Osteocyte (in vitro differentiated cells): ENCODE results near the gene FKBP15. TPM values are rescaled to one million over a fixed set of nuclear protein-coding genes. Genes with fewer than 3 reads are reported as not detected.
"Not testable (repeated sequence)": the region's sequence is repeated elsewhere in the genome, so short reads cannot be mapped to it uniquely, and the experiment has no call there.

ENCODE experiments used
- DNase-seq: peaks from one replicate; pipeline ENCODE4 v3.0.0; 2021; ENCODE audit warnings: mixed read lengths; ENCODE audit not compliant: unreplicated experiment; ENCODE audit errors: extremely low spot score
- H3K27ac Mint-ChIP-seq: one replicate; pipeline ENCODE4 v1.8.0; 2021; ENCODE audit warnings: mild to moderate bottlenecking, mixed read lengths; ENCODE audit not compliant: unreplicated experiment
- H3K27me3 Mint-ChIP-seq: one replicate; pipeline ENCODE4 v1.8.0; 2021; ENCODE audit warnings: mixed read lengths; ENCODE audit not compliant: unreplicated experiment
- H3K36me3 Mint-ChIP-seq: one replicate; pipeline ENCODE4 v1.8.0; 2021; ENCODE audit warnings: mixed read lengths; ENCODE audit not compliant: unreplicated experiment
- H3K4me1 Mint-ChIP-seq: one replicate; pipeline ENCODE4 v1.8.0; 2021; ENCODE audit warnings: mixed read lengths; ENCODE audit not compliant: unreplicated experiment
- H3K4me3 Mint-ChIP-seq: one replicate; pipeline ENCODE4 v1.8.0; 2021; ENCODE audit warnings: mild to moderate bottlenecking, moderate library complexity, mixed read lengths; ENCODE audit not compliant: unreplicated experiment
- H3K9me3 Mint-ChIP-seq: one replicate; pipeline ENCODE4 v1.8.0; 2021; ENCODE audit warnings: mixed read lengths; ENCODE audit not compliant: unreplicated experiment
- total RNA-seq: library from RNA; stranded (reverse); gene quantifications from 2 replicates; pipeline ENCODE4 v1.2.1, GENCODE V29; 2021
- TF ChIP-seq, protein P1 (sequence below): fragments of 200-600 bp; sonication (generic); IDR thresholded peaks from 2 replicates; pipeline ENCODE4 v1.5.0; 2021; ENCODE audit warnings: antibody characterized with exemption, mild to moderate bottlenecking, moderate library complexity

FKBP15 gene
- total RNA-seq, 1 donor from 2014 or later, result 31.9 TPM

DNA sequence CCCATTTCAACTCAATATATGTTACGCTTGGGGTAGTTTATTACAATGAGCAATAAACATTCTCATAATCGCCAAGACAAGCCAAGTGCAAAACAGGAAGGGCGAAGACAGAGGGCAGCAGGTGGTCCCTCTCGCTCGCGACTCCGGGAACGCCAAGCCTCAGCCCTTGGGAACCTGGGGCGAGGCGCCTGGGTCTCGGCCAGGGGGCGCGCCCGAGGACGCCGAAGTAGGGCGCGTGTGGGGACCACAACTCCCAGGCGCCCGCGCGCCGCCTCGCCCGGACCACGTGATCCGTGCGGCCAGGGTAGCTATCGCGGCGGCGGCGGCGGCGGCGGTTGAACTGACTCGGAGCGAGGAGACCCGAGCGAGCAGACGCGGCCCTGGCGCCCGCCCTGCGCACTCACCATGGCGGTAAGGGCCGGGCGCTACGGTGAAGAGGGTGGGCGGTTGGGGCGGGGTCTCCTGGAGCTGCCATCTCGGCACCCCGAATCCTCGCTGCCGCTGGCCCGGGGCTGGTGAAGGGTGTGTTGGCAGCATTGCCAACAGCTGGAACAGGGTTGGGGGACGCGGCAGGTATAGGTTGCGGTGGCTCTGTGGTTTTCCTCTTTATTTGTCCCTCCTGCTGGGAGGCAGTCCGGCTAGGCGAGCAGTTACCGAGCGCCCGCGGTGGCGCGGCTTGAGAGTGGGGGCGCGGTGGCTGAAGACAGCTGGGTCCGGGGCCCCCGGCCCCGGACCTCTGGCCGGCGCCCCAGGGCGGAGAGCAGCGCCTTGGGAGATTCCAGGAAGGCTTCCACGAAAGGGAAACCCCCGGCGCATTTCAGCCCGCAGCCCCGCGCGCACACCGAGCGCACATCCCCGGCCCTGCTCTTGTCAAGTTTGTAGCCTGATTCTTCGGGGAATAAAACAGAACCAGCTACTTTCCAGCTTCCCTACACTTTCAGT lies 70.1 kb downstream of the FKBP15 start, which contains the start of gene SLC31A2:
TSS of gene SLC31A2 (plus strand) at position 338 of the 942 bp plus-strand sequence. CDS start at position 406, 68 bp downstream.
- Mint-ChIP-seq H3K4me3 (peak within 1 kb of the TSS; percentile 76), H3K27ac (no peak within 1 kb of the TSS), H3K9me3 (no peaks in the 10 kb centered on the region), H3K36me3 (no peaks in the 10 kb centered on the region), H3K4me1 (peaks cover 14% of the 10 kb centered on the region), H3K27me3 (peaks cover 12% of the 10 kb centered on the region)
- DNase-seq, result peak; percentile 94
- TF ChIP-seq, protein P1, sequence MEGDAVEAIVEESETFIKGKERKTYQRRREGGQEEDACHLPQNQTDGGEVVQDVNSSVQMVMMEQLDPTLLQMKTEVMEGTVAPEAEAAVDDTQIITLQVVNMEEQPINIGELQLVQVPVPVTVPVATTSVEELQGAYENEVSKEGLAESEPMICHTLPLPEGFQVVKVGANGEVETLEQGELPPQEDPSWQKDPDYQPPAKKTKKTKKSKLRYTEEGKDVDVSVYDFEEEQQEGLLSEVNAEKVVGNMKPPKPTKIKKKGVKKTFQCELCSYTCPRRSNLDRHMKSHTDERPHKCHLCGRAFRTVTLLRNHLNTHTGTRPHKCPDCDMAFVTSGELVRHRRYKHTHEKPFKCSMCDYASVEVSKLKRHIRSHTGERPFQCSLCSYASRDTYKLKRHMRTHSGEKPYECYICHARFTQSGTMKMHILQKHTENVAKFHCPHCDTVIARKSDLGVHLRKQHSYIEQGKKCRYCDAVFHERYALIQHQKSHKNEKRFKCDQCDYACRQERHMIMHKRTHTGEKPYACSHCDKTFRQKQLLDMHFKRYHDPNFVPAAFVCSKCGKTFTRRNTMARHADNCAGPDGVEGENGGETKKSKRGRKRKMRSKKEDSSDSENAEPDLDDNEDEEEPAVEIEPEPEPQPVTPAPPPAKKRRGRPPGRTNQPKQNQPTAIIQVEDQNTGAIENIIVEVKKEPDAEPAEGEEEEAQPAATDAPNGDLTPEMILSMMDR, result peak; percentile 50

DNA sequence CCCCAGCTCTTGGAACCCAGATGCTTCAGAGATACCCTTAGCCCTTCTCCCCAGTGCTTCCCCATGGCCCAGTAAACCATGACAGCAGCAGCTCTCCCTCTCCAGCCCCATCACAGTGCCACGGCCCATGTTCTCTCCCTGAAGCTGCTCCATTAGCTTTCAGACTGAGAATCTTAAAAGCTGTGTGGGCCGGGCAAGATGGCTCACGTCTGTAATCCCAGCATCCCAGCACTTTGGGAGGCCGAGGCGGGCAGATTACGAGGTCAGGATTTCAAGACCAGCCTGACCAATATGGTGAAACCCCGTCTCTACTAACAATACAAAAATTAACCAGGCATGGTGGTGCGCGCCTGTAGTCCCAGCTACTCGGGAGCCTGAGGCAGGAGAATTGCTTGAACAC lies 71.5 kb downstream of the FKBP15 start:
- not testable (repeated sequence) for H3K27ac Mint-ChIP-seq, DNase-seq, H3K9me3 Mint-ChIP-seq, H3K36me3 Mint-ChIP-seq, H3K4me3 Mint-ChIP-seq
- Mint-ChIP-seq H3K27me3 (peaks cover 26% of the 10 kb centered on the region), H3K4me1 (peaks cover 14% of the 10 kb centered on the region)

DNA sequence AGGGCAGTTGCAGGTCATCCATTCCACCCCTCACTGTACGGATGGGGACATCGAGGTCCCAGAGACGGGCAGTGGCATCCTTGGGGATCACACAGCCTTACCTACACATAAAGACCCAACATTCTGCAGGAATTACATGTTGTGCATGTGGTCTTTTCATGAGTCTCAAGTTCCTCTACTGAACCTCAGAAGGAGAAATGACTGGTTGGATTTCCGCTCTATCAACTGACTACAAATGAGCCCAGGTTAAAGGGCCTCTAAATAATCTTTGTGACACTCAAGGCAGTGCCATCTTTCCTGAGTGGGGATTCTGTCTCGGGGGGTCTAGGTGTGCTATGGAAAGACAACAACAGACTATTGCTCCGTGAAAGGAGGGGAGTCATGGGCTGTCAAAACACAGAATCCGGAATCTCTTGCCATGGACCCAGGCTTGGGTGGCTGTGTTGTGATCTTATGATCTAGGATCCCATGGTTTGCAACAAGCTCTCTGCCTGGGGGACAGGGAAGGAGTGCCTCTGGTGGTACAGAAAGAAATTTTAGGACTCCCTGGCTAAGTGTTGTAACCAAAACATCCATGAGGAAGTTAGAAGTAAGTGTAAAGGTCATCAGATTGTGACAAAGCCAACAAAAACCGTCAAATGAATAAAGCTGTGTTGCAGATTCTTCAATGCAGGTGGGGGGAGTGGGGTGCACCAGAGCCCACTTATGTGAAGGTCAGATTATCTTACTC lies 72.1 kb downstream of the FKBP15 start:
- H3K4me3 Mint-ChIP-seq, result no peak overlapping the region
- TF ChIP-seq, protein P1, result no peak
- DNase-seq, result no peak
- peaks cover 28% of the 10 kb centered on the region for H3K27me3 Mint-ChIP-seq
- no peaks in the 10 kb centered on the region for H3K36me3 Mint-ChIP-seq
- H3K4me1 Mint-ChIP-seq, result peaks cover 14% of the 10 kb centered on the region
- H3K27ac Mint-ChIP-seq, result no peak overlapping the region
- no peaks in the 10 kb centered on the region for H3K9me3 Mint-ChIP-seq

DNA sequence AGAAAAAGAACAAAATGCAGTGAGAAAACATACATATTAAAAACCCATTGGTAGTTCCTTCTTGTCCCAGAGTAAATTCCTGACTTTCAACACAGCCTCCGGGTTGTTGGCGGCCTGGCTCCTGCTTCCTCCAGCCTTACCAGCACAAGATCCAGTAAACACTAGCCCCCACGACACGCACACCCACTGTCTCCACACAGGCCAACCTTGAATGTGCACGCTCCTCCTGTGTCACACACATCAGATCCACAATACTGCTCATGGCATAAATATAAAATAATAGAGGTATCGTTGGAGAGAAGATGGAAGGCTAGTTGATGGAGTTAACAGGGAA lies 72.7 kb downstream of the FKBP15 start:
- TF ChIP-seq, protein P1, result no peak
- Mint-ChIP-seq H3K4me1 (peaks cover 14% of the 10 kb centered on the region), H3K9me3 (no peaks in the 10 kb centered on the region), H3K27me3 (peaks cover 33% of the 10 kb centered on the region), H3K27ac (no peak overlapping the region), H3K4me3 (no peak overlapping the region), H3K36me3 (no peaks in the 10 kb centered on the region)
- no peak for DNase-seq

DNA sequence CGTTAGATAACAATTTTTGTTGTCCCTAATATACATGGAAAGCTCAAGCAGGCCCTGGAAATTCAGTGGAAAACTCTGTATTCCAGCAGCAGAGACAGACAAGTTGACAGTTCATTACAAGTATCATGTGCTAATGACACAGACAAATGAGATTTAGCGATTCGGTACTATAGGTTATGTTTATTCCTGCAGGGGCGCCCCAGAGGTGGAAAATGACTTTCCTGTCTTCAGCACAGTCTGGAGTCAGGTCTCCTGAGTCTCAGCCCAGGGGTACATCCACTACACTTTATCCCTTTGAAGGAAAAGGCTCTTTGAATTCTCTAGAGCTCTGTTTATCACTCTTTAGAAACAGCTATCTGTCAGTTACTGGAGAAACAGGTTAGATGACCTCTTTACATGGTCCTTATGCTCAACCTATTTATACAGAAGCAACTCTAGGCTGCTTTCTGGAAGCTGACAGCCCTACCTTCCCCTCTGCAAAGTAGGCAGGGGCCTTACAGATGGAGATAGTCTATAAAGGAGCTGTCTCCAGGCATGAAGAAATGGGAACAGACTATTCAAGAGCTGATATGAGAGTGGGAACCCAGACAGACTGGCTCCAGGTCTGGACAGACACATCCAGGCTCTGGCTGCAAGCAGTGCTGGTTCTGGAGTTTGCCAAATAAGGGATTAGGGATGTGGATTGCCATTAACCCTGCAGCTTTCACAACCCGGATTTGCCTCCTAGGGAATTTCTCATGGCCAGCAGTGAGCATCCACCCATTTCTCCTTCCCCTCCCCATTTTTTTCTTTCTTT lies 77.4 kb downstream of the FKBP15 start:
- Mint-ChIP-seq H3K27ac (no peak overlapping the region), H3K27me3 (peaks cover 43% of the 10 kb centered on the region), H3K4me1 (no peaks in the 10 kb centered on the region), H3K9me3 (peaks cover 6% of the 10 kb centered on the region), H3K4me3 (no peak overlapping the region), H3K36me3 (no peaks in the 10 kb centered on the region)
- DNase-seq, result no peak
- TF ChIP-seq, protein P1, result no peak

DNA sequence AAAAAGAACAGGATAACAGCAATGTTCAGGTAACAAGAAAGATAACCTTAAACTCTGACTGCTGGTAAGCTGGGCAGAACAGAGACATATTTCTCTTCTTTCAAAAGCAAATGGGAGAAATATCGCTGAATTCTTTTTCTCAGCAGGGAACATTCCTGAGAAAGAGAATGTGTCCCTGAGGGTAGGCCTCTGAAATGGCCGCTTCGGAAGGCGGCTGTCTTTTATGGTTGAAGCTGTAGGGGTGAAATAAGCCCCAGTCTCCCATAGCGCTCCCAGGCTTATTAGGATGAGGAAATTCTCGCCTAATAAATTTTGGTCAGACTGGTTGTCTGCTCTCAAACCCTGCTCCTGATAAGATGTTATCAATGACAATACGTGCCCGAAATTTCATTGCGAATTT lies 80.2 kb downstream of the FKBP15 start:
- H3K9me3 Mint-ChIP-seq, H3K4me1 Mint-ChIP-seq, H3K36me3 Mint-ChIP-seq, H3K4me3 Mint-ChIP-seq, DNase-seq, H3K27ac Mint-ChIP-seq: not testable (repeated sequence)
- H3K27me3 Mint-ChIP-seq, result peaks cover 40% of the 10 kb centered on the region
